Tibial nerve (tissue), 4 donors: ENCODE data around the gene UGT1A5. TPM values are rescaled to one million over a fixed set of nuclear protein-coding genes. Genes with fewer than 3 reads are reported as not detected.
"Not testable (repeated sequence)": the region's sequence is repeated elsewhere in the genome, so short reads cannot be mapped to it uniquely, and the experiment has no call there.

Experiments used
- DNase-seq, 2 donors: peaks; one replicate each; pipeline ENCODE4 v3.0.0-alpha.2; 2019; ENCODE audit warnings: low spot score in 2 of 2
- H3K27ac ChIP-seq, 4 donors: fragments of 200-600 bp; sonication (generic) in 3 of 4; one replicate each; pipeline ENCODE4 v1.5.1; 2017 to 2019; ENCODE audit warnings: mild to moderate bottlenecking in 1 of 4
- H3K27me3 ChIP-seq, 2 donors: fragments of 200-600 bp; sonication (generic) in 1 of 2; one replicate each; pipeline versions ENCODE4 v1.5.1 to v1.6.0; 2017 to 2019
- H3K36me3 ChIP-seq, 3 donors: fragments of 200-600 bp; sonication (generic); one replicate each; pipeline ENCODE4 v1.5.1; 2018 to 2019
- H3K4me1 ChIP-seq, 4 donors: fragments of 200-600 bp; sonication (generic) in 3 of 4; one replicate each; pipeline ENCODE4 v1.5.1; 2017 to 2019
- H3K4me3 ChIP-seq, 4 donors: fragments of 200-600 bp; sonication (generic) in 3 of 4; one replicate each; pipeline ENCODE4 v1.5.1; 2017 to 2019; ENCODE audit warnings: mild to moderate bottlenecking in 1 of 4, moderate library complexity in 1 of 4
- H3K9me3 ChIP-seq, 4 donors: fragments of 200-600 bp; sonication (generic) in 3 of 4; one replicate each; pipeline ENCODE4 v1.5.1; 2017 to 2019
- EP300 ChIP-seq, 2 donors: sonication (generic); formaldehyde crosslinking; IDR thresholded peaks; one replicate each; pipeline ENCODE4 v1.6.1; 2017; ENCODE audit warnings: antibody characterized with exemption in 2 of 2, mild to moderate bottlenecking in 1 of 2
- POLR2A ChIP-seq, 2 donors: fragments of 450-650 bp; IDR thresholded peaks; one replicate each; pipeline ENCODE4 v1.6.1; 2017; ENCODE audit warnings: antibody characterized with exemption in 2 of 2, mild to moderate bottlenecking in 2 of 2, moderate library complexity in 2 of 2
- WGBS, 2 donors: methylation state at CpG; one replicate each; pipeline ENCODE4 v1.1.5; 2018; 5-methylcytosine and 5-hydroxymethylcytosine counted together
- total RNA-seq, 4 donors: library from RNA; depleted of rRNA; stranded (reverse); fragments of >200 nt; gene quantifications; one replicate each; pipeline ENCODE4 v1.1.0, GENCODE V29; 2016
- TF ChIP-seq, protein P1 (sequence below), 5 experiments: fragments of 200-600 bp in 3 of 5; fragments of 450-650 bp in 2 of 5; sonication (generic) in 3 of 5; IDR thresholded peaks; one replicate each; pipeline ENCODE4 v1.5.1; 2016 to 2019; ENCODE audit warnings: antibody characterized with exemption in 5 of 5, mild to moderate bottlenecking in 3 of 5, moderate library complexity in 2 of 5

UGT1A5 gene
- total RNA-seq, 4 donors from 2014 or later: not detected

DNA sequence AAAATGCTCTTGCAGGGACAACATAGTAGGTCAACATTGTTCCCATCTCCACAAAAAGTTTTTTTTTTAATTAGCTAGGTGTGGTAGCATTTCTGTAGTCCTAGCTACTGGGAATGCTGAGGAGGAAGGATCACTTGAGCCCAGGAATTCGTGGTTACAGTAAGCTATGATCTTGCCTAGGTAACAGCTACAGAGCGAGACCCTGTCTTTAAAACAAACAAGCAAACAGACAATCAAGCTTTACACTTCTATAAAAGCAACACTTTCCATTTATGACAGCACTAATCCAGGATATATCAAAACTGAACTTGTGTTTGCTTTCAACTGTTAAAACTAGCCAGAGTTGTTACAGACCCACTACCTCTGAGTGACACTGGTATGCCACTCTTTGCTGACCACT is 28.2 kb downstream of the UGT1A5 start:
- H3K9me3 ChIP-seq: no peaks in the 10 kb centered on the region

DNA sequence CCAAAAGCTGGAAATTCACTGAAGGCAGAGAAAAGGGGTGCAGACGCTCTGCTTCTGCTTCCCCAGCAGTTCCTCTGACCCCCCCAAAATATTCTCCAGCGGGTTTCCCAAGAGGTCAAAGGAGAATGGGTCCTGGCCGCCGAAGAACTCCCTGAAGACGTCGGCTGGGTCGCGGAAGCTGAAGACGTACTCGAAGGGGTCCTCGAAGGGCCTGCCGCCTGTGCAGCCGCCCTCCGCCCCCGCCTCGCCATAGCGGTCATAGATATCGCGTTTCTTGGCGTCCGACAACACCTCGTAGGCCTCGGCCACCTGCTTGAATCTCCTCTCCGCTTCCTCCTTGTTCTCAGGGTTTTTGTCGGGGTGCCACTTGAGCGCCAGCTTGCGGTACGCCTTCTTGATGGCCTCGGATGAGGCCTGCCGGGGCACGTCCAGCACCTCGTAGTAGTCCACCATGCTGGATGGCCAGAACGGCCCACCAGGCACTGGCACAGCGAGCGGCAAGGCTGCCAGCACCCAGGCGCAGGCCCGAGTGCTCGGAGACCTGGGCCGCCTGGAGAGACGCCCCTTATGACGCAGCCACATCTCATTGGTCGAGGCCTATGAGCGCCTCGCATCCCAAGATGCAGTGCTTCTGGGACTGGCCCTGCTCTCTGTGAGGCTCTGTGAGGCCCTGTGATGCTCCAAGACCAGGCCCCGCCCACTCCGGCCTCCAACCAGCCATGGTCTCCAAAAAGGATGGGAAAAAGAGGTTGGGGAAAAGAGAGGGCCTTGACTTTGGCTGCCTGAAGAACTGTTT is 31.0 kb downstream of the UGT1A5 start:
- no peaks in the 10 kb centered on the region for H3K4me1 ChIP-seq

More for the DNA sequence above, 28.2 kb downstream of the UGT1A5 start:
- Histone ChIP-seq H3K27ac (no peak overlapping the region), H3K4me3 (no peak overlapping the region), H3K27me3 (no peaks in the 10 kb centered on the region), H3K36me3 (no peaks in the 10 kb centered on the region), H3K4me1 (no peaks in the 10 kb centered on the region)
- TF ChIP-seq, protein P1, sequence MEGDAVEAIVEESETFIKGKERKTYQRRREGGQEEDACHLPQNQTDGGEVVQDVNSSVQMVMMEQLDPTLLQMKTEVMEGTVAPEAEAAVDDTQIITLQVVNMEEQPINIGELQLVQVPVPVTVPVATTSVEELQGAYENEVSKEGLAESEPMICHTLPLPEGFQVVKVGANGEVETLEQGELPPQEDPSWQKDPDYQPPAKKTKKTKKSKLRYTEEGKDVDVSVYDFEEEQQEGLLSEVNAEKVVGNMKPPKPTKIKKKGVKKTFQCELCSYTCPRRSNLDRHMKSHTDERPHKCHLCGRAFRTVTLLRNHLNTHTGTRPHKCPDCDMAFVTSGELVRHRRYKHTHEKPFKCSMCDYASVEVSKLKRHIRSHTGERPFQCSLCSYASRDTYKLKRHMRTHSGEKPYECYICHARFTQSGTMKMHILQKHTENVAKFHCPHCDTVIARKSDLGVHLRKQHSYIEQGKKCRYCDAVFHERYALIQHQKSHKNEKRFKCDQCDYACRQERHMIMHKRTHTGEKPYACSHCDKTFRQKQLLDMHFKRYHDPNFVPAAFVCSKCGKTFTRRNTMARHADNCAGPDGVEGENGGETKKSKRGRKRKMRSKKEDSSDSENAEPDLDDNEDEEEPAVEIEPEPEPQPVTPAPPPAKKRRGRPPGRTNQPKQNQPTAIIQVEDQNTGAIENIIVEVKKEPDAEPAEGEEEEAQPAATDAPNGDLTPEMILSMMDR (IDR thresholded peaks at IDR 0.05): no peak
- TF ChIP-seq EP300 (IDR thresholded peaks at IDR 0.05) (no peak), POLR2A (IDR thresholded peaks at IDR 0.05) (no peak)
- WGBS, 2 donors: 69 to 78% methylated on average over 2 of the region's 2 CpGs
- no peak for DNase-seq

DNA sequence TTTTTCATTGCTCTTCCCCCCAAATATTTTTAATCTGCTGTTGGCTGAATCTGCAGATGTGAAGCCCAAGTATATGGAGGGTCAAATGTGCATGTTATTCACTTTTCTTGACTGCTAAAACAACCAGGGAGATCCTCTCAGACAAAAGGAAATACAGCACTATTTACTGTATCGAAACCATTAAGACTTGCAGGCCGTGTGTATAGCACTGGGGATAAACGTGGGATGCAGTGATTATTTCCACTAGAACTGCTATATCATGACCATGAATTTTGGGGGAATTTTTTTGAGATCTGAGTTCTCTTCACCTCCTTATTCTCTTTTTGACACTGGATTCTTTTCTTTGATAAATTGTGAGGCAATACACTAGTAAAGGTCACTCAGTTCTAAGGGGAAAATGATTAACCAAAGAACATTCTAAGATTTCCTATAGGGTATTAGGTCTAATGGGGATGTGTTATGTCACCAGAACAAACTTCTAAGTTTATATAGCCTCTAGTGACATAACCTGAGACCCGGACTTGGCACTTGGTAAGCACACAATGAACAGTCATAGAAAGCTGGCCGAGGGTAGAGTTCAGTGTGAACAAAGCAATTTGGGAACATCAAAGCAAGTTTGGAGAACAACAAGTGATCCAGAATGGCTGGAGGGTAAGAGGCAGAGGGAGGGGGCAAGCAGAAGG is 32.5 kb downstream of the UGT1A5 start:
- Histone ChIP-seq H3K4me3 (no peak overlapping the region), H3K27ac (no peak overlapping the region), H3K4me1 (no peaks in the 10 kb centered on the region), H3K27me3 (no peaks in the 10 kb centered on the region), H3K9me3 (peaks cover 0 to under 1% (median 0%) of the 10 kb centered on the region in 4 donors), H3K36me3 (no peaks in the 10 kb centered on the region)
- 62 to 64% methylated on average over 5 of the region's 5 CpGs for WGBS, 2 donors
- no peak for DNase-seq
- no peak for TF ChIP-seq POLR2A (IDR thresholded peaks at IDR 0.05)
- TF ChIP-seq, protein P1 (IDR thresholded peaks at IDR 0.05): no peak
- TF ChIP-seq EP300 (IDR thresholded peaks at IDR 0.05): no peak

More for the DNA sequence above, 31.0 kb downstream of the UGT1A5 start:
- TF ChIP-seq EP300 (IDR thresholded peaks at IDR 0.05): no peak
- TF ChIP-seq, protein P1 (IDR thresholded peaks at IDR 0.05): no peak
- TF ChIP-seq POLR2A (IDR thresholded peaks at IDR 0.05): no peak
- H3K27me3 ChIP-seq: no peaks in the 10 kb centered on the region
- 90 to 96% methylated on average over 46 of the region's 46 CpGs for WGBS, 2 donors
- no peak overlapping the region for H3K4me3 ChIP-seq
- H3K9me3 ChIP-seq: no peaks in the 10 kb centered on the region
- no peaks in the 10 kb centered on the region for H3K36me3 ChIP-seq
- no peak overlapping the region for H3K27ac ChIP-seq
- DNase-seq: no peak

DNA sequence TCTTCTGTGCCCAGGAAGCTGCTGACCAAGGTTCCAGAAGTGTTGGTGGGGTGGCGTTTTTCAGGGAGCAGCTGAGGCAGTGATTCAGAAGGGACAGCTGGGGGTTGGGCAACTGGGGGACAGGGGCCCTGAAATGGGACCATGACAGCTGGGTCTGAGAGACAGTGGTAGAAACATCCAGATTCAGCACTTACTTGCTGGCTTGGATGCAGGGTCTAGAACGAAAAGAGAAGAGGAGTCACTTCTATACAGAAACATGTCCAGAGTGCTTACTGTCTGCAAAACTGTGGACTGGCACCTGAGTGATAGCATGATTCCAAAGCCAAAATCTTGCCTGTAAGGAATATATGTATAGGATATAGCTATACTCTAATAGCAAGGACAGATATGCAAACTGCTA is 33.1 kb downstream of the UGT1A5 start:
- H3K9me3 ChIP-seq, H3K4me1 ChIP-seq, DNase-seq, H3K27me3 ChIP-seq, H3K4me3 ChIP-seq, H3K36me3 ChIP-seq, H3K27ac ChIP-seq: not testable (repeated sequence)
- WGBS, 2 donors: 57 to 60% methylated on average over 2 of the region's 2 CpGs

DNA sequence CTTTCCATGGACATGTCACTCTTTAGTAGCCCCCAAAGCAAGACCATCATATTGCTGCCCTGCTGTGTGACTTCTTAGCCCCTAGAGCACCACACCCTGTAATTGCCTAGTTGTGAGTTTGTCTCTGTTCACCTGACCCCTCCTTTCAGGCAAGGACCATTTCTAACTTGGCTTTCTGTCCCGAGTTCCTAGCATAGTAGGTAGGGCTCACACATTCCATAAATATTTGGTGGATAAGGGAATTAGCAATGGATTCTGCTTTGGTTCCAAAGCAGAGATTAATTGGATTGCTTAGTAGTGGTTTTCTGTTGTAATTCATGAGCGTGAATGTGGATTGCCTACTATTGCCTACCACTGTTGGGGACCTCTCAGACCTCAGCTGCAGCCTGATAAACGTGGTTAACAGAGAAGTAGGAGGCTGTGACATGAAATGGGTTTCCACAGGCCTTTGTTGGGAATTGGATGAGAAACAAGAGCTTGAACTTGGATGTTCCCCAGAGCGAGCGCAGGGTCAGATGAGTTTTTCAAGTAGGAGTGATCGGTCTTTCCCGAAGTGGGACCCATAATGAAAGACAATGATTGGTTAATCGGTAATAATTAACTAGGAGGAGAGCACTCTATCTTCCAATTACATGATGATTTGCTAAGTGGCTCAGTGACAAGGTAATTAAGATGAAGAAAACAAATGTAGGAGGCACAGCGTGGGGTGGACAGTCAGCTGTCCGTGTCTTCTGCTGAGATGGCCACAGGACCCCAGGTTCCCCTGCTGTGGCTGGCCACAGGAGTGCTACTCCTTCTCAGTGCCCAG is 34.0 kb downstream of the UGT1A5 start:
- Histone ChIP-seq H3K36me3 (no peaks in the 10 kb centered on the region), H3K27me3 (no peaks in the 10 kb centered on the region), H3K9me3 (peaks cover 0 to 11% (median 1%) of the 10 kb centered on the region in 4 donors), H3K4me1 (no peaks in the 10 kb centered on the region), H3K27ac (no peak overlapping the region), H3K4me3 (no peak overlapping the region)
- DNase-seq: no peak
- WGBS, 2 donors: 73 to 78% methylated on average over 10 of the region's 10 CpGs
- no peak for TF ChIP-seq POLR2A (IDR thresholded peaks at IDR 0.05)
- TF ChIP-seq EP300 (IDR thresholded peaks at IDR 0.05): no peak
- TF ChIP-seq, protein P1 (IDR thresholded peaks at IDR 0.05): no peak
